Colonic mucosa (tissue), 4 donors: ENCODE results near the gene TNS3. TPM values are rescaled to one million over a fixed set of nuclear protein-coding genes. Genes with fewer than 3 reads are reported as not detected.
A peak's percentile ranks its signal among the peaks of the same experiment; 100 is the strongest.

Experiments used
- DNase-seq: peaks from one replicate; pipeline ENCODE4 v3.0.0-alpha.2; 2020
- H3K27ac ChIP-seq: fragments of 200-600 bp; one replicate; pipeline ENCODE4 v1.8.0; 2021
- H3K27me3 ChIP-seq: fragments of 200-600 bp; one replicate; pipeline ENCODE4 v1.8.0; 2021
- H3K36me3 ChIP-seq: fragments of 200-600 bp; one replicate; pipeline ENCODE4 v1.8.0; 2021
- H3K4me1 ChIP-seq: fragments of 200-600 bp; one replicate; pipeline ENCODE4 v1.8.0; 2021; ENCODE audit warnings: mild to moderate bottlenecking
- H3K4me3 ChIP-seq: fragments of 200-600 bp; one replicate; pipeline ENCODE4 v1.8.0; 2021
- H3K9ac ChIP-seq, 2 donors: one replicate each; pipeline ENCODE4 v1.7.0; 2013; ENCODE audit warnings: control low read depth in 2 of 2, low read depth in 2 of 2, low read length in 2 of 2
- H3K9me3 ChIP-seq: fragments of 200-600 bp; one replicate; pipeline ENCODE4 v1.8.0; 2021
- intact Hi-C: fragments of 100-400 bp; cut with DNase I; formaldehyde crosslinking; loops from one replicate; pipeline ENCODE4 v1.14.1; 2022
- total RNA-seq, 2 donors: library from RNA; stranded (reverse); fragmentation: NEBNext Ultra II Directional in 1 of 2; extraction: Animal tissue kit (Norgen Biotek cat#: 25700) in 1 of 2; gene quantifications; one replicate each; pipeline ENCODE4 v1.2.1, GENCODE V29; 2021
- TF ChIP-seq, protein P1 (sequence below): fragments of 200-600 bp; IDR thresholded peaks from one replicate; pipeline ENCODE4 v1.8.0; 2022; ENCODE audit warnings: antibody characterized with exemption, mild to moderate bottlenecking
- donor health status: healthy.
- donor health status: DM: no; HTN: no; CAD: no.
- donor health status: DM: no; HTN: no; CAD: no.

The TNS3 gene
- total RNA-seq, 2 donors from 2014 or later = 41.1 to 58.2 TPM

DNA sequence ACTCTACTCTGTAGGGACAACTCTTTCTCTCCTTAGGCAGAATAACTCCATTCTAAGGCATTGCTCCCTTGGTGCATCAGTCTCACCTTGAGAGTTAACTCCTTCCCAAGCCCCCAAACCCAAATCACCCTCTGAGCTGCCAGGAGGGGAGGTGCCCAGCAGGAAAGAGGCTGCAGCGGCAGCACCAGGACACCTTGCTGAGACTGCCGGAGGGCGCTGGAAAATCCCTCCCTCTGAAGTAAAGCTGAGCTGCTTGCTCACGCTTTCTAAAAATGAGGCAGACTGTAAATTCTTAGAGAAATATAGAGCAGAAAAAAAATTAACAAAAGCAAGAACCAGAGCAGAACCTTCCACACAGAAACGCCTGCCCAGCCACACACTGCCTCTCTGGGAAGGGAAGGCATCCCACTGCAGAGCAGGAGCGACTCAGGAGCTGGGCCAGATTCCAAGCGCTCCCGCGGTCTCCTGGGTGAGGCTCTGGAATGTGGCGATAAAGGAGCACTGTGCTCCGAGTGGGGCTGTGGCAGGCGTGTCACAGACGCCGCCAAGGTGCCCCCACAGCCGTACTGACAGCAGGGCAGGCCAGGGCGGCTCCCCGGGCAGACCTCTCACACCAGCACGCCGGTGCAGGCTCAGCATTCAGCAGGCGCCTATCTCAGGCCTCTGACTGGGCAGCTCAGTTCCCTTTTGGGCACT is 202.1 kb downstream of the TNS3 start:
- Histone ChIP-seq H3K4me3 (peak overlapping the region; percentile 33), H3K36me3 (no peaks in the 10 kb centered on the region), H3K27ac (peak overlapping the region; percentile 66), H3K9me3 (no peaks in the 10 kb centered on the region), H3K9ac (peak overlapping the region; percentile 52 to 79), H3K27me3 (no peaks in the 10 kb centered on the region), H3K4me1 (no peaks in the 10 kb centered on the region)
- intact Hi-C loops = no loop called here
- TF ChIP-seq, protein P1, sequence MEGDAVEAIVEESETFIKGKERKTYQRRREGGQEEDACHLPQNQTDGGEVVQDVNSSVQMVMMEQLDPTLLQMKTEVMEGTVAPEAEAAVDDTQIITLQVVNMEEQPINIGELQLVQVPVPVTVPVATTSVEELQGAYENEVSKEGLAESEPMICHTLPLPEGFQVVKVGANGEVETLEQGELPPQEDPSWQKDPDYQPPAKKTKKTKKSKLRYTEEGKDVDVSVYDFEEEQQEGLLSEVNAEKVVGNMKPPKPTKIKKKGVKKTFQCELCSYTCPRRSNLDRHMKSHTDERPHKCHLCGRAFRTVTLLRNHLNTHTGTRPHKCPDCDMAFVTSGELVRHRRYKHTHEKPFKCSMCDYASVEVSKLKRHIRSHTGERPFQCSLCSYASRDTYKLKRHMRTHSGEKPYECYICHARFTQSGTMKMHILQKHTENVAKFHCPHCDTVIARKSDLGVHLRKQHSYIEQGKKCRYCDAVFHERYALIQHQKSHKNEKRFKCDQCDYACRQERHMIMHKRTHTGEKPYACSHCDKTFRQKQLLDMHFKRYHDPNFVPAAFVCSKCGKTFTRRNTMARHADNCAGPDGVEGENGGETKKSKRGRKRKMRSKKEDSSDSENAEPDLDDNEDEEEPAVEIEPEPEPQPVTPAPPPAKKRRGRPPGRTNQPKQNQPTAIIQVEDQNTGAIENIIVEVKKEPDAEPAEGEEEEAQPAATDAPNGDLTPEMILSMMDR = no peak
- DNase-seq = peak; percentile 79

DNA sequence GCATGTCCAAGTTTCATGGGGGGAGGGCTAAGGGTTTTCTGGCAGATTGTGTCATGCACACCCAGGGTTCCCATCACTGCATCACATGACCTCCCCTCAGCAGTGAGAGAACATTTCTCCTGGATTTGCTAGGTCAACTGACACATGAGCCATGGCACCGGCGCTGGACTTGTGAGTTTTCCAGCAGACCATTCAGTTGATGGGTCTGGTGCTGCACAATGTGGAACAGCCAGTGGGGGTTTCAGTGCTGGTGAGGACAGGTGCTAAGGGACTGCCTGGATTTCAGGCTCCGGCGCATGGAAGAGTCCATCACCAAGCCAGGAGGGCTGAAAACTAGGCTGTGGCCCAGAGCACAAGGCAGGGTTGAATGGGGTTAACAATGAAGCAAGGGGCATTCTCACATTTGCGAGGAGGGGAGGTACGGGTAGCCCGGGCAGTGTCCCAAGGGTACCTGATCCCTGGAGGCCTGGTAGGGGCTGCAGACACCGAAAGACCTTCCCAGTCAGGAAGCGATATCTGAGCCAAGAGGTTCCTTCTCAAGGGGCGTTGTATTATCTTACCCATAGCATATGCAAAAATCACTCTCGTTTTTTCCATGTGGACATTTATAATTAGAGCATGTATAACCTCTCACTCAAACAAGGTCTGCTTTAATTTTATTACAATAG is 203.0 kb downstream of the TNS3 start:
- Histone ChIP-seq H3K4me3 (no peak overlapping the region), H3K27ac (no peak overlapping the region), H3K9ac (no peak overlapping the region), H3K36me3 (no peaks in the 10 kb centered on the region), H3K9me3 (no peaks in the 10 kb centered on the region), H3K4me1 (no peaks in the 10 kb centered on the region), H3K27me3 (no peaks in the 10 kb centered on the region)
- intact Hi-C loops = no loop called here
- DNase-seq = no peak
- TF ChIP-seq, protein P1 = no peak

DNA sequence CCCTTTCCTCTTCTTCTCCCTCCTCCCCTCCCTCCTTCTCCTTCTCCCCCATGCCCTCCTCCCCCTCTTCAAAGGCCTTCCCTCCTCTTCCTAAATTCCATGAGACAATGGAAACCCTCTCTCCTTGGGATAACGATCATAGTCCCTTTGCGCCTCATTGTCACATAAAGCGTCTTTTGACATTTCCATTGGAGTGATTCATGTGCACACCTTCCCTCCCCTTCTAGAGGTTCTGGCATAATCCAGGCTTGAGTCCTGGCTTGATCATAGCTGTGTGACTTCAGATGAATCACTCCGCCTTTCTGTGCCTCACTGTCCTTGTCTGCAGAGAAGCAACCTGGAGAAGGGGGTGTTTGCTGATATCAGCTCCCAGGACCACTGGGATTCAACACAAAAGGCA is 204.2 kb downstream of the TNS3 start:
- DNase-seq = no peak
- peak overlapping the region in 1 of 2 donors; percentile 1 for H3K9ac ChIP-seq

DNA sequence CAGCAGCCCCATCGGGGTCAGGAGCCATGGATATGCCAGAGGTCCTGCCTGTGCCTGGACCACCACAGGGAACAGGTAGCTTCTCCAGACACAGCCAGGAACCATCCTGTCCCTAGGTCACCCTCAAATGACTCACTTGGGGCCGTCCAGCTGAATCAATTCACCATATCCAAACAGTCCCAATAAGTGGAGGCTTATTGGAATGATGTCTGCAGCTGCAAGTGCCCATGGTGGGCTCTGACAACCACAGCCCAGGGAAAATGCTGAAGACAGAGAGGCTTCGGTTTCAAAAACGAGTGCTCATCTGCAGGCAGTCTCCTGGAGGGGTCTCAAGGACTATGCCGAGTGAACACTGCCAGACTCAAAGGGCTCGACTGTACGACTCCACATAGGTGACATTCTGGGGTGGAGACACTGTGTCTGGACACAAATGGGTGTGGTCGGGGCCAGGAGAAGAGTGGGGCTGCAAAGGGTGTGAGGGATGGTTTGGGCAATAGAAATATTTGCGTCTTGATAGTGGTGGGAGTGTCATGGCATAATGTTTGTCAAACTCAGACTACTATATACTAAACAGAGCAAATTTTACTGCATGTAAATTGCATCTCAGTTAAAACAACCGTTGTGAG is 204.8 kb downstream of the TNS3 start:
- Histone ChIP-seq H3K9ac (no peak overlapping the region), H3K9me3 (no peaks in the 10 kb centered on the region), H3K27me3 (no peaks in the 10 kb centered on the region), H3K27ac (no peak overlapping the region), H3K4me3 (no peak overlapping the region), H3K36me3 (no peaks in the 10 kb centered on the region), H3K4me1 (peaks cover 8% of the 10 kb centered on the region)
- TF ChIP-seq, protein P1 = no peak
- no peak for DNase-seq
- intact Hi-C loops = no loop called here

More for the DNA sequence above, 204.2 kb downstream of the TNS3 start:
- Histone ChIP-seq H3K27ac (no peak overlapping the region), H3K4me1 (peaks cover 3% of the 10 kb centered on the region), H3K9me3 (no peaks in the 10 kb centered on the region), H3K4me3 (no peak overlapping the region), H3K27me3 (no peaks in the 10 kb centered on the region), H3K36me3 (no peaks in the 10 kb centered on the region)
- intact Hi-C loops = no loop called here
- TF ChIP-seq, protein P1 = no peak

DNA sequence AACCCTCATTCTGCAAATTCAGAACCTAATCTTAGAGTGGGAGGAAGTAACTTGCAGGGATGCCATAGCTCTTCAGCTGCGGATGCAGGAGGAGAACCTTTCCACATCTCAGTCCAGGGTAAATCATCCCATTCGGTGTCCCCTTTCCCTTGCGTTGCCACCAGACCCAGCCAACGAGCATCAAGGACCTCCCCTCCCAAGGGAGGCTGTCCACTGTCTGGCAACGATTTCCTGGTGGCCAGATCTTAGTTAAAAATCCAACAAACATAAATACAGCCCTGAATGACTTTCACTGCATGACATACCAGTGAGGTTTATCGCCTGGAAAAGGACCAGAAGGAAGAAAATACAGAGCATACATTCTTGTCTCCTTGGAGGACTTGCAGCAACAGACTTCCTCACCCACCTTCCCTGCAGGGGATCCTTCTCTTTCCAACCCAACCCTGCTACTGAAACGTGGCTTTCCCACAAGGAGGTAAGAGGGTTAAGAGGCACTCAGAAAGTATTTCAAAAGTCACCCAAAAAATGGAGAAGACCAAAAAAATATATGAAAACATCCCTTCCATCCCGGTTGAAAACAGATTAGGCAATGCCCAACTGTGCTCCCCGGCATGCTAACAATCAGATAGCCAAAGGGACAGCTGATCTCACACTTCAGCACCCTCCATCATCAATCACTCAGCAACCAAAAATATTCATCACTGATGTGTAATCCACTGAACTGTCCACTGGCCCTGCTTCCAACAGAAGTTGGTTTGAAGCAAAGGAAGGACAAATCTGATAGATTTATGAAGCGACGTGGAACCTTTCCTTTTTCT is 206.6 kb downstream of the TNS3 start:
- no peak for DNase-seq
- intact Hi-C loops = no loop called here
- no peak overlapping the region for H3K9ac ChIP-seq
- H3K27me3 ChIP-seq = no peaks in the 10 kb centered on the region
- H3K36me3 ChIP-seq = no peaks in the 10 kb centered on the region
- H3K4me3 ChIP-seq = no peak overlapping the region
- H3K9me3 ChIP-seq = no peaks in the 10 kb centered on the region
- peaks cover 8% of the 10 kb centered on the region for H3K4me1 ChIP-seq
- TF ChIP-seq, protein P1 = no peak
- H3K27ac ChIP-seq = no peak overlapping the region
